CD4-positive, alpha-beta T cell treated with Interleukin-4 for 4 hours (primary cell): Measurements from ENCODE around the gene ADAM19.
A peak's percentile ranks its signal among the peaks of the same experiment; 100 is the strongest.

ENCODE experiments used
- DNase-seq: peaks from one replicate; pipeline ENCODE4 v3.0.0-alpha.2; 2020

The ADAM19 gene

DNA sequence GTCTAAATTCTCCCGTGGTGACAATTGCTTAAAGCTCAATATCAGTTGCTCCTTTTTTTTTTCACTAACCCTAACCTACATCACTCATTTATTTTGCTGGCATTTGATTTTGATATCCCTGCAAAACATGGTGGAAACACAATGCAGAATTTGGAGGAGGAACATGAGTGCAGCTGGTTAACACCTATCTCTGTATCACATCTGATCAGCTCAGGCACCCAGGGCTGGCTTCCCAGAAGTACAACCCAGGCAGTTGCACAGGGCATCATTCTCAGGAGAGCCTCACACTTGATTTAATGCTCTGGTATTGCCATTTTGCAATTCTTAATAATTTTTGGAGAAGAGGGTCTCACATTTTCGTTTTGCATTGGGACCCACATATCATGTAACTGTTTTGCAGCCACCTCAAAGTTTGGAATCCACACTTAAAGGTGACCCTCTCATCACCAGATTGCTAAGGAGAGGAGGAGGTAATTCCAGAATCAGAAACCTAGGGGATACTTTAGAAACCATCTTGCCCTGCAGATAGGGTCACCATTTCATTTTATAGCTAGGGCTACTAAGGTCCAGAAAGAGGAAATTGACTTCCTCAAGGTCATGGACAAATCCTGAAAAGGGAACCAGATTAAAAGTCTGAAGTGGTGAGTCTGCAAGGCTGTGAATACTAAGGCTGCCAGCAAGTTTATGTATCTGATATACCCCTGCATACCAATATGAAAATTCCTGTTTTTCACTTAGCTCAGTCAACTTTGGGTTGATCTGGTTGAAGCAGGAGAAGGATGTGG is 19.3 kb upstream of the ADAM19 start:
- no peak for DNase-seq

DNA sequence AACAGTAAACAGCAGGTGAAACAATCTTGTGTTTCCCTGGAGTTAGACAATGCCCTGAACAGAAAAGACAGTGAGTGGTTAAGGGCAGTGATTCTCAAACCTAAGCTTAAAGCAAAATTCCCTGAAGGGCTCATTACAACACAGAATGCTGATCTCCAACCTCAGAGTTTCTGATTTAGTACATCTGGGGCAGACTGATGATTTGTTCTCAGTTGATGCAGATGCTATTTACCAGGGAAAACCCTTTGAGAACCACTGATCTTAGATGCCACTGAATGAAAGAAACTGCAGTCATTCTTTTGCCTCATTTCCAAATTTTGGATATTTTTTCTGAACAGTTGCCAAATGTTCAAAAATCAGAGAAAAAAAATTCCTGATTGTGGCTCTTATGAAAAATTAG is 18.7 kb upstream of the ADAM19 start:
- no peak for DNase-seq

DNA sequence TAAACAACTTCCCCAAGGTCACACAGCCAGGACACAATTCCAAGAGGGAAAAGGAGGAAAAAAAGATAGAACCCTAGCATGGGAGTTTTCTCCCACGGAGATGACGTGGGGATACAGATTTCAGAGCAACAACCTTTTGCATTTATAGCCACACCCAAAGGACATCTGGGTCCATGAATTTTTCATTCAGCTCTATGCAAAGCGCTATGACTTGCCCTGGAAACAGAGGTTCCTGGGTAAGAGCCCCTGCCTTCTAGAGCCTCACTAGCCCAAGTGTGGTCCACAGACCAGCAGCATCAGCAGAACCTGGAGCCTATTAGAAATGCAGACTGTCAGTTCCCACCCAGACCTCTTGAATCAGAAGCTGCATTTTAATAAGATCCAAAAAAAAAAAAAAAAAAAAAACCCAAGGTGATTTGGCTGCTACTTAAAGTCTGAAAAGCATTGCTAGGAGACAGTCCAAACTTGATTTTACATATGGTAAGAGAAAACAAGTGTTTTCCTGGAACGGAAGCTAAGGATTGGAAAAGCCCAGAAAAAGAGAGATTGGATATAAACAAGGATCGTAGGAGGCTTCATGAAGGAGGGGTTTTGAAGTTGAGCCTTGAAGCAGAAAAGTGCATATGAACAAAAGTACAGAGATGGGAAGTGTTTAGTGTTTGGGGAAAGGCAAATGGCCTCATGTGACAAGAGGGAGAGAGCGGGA is 17.6 kb upstream of the ADAM19 start:
- no peak for DNase-seq

DNA sequence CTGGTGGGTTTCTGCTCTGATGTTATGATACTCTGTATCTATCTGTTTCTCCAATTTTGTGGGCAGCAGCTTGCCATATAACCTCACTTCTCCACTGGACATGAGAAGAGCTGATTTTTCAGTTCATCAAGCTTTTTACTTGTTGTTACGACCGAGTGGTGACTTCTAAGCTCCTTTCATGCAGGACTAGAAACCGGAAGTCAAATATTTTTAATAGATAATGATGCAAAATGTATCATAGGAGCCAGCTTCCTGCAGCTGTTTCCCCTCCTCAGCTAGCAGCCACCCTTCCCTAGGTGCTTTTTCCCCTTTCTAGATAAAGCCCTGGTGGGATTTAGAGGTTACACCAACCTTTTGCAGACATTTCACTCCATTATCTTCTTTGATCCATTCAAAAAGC is 17.0 kb upstream of the ADAM19 start:
- no peak for DNase-seq

DNA sequence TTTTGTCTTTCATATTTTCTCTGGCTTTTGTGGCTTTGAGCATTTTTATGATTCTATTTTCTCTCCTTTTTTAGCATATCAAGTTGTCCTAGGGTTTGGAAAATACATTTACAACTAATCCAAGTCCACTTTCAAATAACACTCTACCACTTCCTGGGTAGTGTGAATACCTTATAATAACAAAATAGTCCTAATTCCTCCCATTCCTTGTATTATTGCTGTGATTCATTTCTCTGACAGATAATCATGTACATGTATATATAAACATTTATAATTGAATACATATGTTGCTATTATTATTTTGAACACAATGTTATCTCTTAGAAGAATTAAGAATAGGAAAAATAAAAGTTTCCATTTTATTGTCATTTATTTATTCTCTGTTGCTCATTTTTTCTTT is 14.9 kb upstream of the ADAM19 start:
- no peak for DNase-seq

DNA sequence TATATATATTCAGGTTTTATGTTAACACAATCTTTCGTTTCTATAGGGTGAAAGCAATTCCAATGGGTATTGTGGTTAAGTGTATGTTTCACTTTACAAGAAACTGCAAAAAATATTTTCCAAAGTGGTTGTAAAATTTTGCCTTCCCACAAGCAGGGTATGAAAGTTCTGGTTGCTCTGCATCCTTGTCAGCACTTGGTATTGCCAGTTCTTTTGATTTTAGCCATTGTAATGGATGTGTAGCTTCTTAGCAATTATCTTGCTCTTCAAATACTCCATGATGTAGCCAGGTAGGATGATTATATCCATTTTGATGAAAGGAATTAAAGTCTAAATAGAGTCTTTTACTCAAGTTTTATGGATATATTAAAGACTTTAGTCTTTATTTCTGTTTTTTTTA is 9.1 kb upstream of the ADAM19 start:
- no peak for DNase-seq

DNA sequence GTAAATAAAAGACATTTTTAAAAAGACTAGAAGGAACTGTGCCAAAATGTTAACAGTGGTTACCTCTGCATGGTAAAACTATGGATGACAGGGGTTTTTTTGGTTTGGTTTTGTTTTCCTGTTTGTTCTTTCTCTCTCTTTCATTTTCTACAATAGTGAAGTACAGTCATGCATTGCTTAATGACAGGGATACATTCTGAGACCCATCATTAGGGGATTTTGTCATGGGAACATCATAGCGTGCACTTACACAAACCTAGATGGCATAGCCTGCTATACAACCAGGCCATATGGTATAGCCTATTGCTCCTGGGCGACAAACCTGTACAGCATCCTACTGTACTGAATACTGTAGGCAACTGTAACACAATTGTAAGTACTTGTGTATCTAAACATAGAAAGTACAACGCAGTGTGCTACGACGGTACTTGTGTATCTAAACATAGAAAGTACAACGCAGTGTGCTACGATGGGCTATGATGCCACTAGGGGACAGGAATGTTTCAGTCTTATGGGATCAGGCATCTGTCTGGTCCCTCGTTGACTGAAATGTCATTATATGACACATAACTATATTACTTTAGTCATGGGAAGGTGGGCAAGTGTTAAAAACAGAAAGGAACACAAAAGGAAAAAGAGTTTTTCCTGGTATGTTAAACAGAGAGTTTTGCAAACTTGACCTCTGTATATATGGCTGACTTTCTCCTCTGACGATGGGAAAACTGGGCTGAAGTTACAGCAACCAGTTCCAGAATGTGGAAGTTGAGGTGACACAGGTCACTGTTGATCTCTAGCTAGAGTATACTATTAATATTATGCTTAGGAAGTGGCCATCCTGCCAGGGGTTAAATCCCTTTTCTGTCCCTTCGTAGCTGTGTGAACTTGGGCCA is 7.4 kb upstream of the ADAM19 start:
- DNase-seq = peak; percentile 19

DNA sequence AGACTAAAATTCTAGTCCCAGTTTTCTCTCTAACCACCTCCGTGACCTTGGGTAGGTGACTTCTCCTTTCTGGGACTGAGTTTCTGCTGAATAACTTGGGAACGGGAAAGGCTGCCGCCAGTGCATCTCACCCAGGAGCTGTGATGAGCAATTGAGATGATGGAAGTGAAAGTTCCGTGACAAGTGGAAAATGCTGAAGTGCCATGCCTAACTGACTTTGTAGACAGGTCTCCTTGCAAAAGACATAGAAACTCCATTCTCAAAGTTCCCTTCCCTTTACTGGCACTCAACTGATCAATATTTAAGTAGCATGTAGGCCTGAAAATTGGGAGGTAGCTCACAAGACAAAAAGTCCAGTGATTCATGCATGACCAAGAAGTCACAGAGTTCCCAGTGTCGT is 6.3 kb upstream of the ADAM19 start:
- DNase-seq = no peak

DNA sequence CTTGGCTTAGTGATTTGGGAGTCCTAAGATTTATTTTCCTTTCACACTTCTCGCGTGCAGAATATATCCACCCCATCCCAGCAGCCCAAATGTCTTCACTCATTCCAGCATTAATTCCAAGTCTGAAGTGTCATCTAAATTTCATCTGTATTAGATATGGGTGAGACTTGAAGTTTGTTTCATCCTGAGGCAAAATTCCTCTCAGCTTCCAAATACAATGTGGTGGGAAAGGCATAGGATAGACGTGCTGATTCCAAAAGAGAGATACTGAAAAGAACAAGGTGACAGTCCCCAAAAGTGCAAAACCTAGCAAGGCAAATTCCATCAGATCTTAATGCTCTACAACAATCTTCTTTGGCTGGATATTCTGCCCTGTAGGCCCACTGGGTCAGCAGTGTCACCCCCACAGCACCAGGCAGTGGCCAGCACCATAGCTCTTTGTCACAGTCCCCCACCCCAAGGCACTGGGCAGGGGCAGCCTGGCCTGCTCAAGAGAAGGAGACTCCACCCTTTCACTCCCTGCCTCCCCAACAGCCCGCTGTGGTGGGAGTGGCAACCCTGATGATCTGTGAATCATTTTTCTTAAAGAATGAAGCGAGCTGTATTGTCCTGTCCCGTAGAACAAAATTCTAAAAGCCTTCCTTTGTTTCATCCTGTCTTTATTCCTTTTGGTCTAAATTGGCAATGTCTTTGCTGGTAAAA is 2.7 kb upstream of the ADAM19 start:
- DNase-seq = no peak

DNA sequence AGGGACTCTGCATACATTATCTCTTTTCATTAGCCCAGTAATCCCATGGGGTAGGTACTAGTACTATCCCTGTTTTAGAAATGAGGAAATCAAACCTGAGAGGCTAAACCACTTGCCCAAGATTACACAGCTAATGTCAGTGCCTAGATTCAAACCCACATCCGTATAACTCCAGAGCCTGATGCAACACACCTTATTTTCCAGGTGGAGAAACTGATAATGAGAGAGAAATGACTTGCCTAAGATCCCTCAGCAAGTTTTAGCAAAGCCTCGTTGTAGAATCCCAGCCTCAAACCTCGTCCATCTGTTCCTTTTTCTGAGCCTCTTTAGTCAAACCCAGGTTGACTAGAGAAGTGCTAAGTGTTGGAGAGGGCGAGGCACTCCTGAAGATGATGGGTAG is 1.1 kb upstream of the ADAM19 start:
- DNase-seq = no peak

DNA sequence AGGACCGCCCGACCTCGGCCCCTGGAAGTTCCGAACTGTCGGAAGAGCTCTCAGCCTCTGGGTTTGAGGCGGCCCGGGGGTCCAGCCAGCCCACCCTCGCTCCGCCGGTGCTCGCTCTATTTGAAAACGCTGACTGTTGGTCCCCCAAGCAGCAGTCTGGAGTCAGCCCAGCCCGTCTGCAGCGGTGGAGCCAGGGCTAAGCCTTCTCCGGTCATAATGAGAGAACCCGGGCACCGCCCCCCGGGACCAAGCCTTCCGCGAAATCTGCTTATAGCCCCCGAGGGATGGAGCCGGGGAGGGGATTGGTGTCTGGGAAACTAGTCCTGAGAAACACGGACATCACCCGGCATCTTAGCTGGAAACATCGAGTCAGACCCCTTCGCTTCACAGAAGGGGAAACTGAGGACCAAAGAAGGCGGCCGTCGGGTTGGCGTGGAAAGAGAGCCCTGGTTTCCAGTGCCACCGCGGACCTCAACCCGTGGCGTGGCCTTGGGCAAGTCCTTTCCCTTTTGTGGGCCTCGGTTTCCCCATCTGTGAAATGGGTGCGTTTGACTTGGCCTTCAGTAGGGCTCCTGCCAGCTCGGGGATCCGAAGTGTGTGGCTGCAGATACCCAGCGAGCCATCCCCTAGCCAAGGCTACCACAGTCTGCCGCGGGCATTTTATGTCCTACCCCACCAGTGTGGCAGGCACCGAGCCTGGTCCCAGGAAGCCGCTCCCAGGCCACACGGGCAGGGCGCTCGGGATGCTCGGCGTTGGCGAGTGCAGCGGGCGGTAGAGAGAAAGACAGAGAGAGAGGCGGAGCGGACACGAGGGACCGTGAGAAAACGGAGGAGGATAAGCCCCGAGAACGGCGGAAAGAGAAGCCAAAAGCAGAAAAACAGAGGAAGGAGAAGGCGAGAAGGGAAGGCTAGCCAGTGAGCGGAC is 857 bp downstream of the ADAM19 start:
- DNase-seq = no peak

DNA sequence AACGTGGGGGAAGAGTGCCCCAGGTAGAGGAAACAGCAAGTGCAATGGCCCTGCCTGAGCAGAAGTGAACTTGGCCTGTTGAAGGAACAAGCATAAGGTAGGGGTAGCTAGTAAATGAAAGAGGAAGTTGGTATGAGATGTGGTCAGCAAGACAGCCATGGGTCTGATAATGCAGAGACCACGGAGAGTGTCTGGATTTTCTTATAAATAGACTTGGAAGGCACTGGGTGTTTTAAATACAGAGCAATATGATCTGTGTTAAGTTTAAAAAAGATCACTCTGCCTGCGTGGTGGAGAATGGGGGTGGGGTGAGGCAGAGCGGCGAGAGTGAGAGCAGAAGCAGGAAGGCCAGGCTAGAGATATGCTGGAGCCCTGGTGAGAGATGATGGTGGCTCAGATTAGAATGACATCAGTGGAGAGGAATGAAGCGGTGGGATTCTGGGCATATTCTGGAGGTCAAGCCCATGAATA is 4.2 kb downstream of the ADAM19 start:
- peak; percentile 33 for DNase-seq

DNA sequence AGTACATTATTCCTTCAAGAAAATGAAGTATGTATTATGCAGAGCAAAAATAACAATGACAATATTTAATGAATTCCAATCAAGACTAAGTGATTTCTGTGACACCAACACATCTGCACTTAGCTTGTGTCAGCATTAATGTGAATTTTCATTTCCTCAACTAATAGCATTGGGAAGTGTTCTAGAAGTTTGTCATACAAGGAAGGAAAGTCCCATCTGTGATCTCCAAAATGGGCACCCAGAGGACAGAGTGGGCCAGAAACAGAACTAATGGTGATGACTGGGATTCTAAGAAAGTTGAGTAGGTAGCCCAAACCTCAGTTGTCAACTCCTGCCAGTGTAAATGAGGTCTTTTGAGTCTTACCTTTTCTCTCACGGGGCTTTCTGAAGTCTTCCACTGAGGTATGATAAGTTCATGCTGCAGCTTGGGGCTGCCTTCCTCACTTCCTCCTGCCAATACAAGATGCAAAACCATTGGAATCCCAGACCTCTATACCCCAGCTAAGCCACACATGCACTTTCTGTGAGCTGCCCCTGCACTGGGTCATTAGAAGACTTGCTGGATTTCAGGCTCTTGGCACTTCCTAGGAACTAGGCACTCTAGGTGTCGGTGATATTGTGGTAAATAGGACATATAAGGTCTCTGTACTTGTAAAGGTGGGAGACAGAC is 4.9 kb downstream of the ADAM19 start:
- DNase-seq = no peak

DNA sequence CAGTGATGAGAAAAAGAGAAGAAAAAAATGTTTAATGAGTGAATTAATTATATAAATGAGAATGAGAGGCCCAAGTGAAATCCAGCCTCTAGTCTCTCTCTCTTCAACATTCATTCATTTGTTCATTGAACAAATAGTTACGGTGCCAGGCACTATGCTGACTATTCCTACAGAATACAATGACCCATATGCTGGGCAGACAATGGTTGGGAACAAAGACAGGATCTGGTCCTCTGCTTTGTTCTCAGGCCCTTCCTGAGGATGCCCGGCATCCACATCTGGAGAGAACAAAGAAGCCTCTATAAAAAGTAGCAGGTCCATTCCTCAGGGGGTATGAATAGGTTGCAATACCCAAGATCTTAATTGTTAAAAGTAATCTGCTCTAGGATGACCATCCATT is 6.9 kb downstream of the ADAM19 start:
- DNase-seq = no peak

DNA sequence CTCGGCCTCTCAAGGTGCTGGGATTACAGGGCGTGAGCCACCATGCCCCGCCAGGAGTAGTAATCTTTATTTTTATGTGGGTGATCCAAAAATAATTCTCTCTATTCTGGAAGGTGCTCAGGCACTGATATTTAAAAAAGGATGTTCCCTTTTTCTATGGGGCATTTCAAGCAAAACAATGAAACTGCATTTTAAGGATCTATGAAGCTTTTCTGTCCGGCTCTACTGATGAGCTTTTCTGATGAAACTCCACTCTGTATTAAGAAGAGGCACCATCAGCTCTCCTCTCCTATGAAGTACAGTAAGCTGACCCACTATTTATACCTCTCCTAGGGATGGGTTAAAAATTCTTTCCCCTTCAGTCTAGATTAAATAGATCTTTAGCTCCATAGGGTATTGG is 7.4 kb downstream of the ADAM19 start:
- no peak for DNase-seq

DNA sequence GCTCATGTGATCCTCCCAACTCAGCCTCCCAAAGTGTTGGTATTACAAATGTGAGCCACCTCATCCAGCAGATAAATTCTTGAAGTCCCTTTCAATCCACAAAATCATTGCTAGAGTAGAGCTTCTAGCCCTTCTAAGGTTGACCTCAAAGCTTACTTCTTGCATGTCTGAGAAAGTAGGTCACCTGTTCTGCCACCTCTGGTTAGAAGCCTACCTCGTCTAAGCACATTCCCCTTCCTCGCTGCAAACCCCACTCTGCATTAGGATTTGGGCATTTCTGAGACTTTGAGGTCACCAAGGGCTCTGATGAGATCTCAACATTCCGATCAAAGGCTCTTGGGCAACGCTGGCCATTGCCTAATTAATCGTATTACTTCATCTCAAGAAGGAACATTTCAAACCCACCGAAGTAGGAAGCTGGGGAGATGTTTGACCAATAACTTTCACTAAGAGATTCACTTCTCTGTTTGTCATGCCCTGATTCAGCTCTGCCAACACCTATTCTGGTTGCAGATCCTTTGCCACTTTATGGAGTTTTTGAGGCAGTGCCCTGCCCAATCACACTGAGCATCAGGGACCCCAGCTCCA is 8.6 kb downstream of the ADAM19 start:
- no peak for DNase-seq

DNA sequence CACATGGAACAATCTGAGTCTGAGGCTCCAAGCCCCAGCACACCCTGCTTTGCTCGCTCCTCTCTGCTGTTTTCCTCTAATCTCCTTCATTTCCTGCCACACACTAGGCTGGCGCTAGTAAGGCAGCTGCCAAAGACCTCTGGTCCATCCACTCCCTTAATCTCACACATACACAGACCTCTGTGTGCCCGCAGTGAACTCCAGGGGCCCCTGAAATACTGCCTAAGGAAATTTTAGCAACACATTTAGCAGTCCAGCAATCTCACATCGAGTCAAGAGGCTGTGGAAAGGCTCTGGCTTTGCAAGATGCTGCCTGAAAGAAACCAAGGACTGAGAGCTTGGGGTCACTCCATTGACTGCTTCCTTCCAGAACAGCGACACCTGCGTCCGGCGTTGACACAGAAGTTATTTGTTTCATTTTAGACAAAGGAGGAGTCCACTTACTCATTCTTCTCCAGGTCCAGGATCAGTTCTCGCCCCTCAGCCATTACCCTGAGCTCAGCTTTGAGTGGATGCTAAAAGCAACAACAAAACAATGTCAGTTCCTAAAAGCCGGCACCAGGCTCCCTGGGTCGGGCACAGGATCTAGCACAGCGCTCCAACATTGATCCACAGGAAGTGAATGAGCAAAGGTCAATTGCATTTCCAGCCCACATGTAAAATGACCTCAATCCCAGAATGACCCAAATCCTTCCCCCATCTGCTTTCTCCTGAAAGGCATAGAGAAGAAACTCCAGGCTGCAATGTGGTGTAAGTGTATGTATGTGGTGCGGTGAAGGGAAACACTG is 11.5 kb downstream of the ADAM19 start:
- no peak for DNase-seq

DNA sequence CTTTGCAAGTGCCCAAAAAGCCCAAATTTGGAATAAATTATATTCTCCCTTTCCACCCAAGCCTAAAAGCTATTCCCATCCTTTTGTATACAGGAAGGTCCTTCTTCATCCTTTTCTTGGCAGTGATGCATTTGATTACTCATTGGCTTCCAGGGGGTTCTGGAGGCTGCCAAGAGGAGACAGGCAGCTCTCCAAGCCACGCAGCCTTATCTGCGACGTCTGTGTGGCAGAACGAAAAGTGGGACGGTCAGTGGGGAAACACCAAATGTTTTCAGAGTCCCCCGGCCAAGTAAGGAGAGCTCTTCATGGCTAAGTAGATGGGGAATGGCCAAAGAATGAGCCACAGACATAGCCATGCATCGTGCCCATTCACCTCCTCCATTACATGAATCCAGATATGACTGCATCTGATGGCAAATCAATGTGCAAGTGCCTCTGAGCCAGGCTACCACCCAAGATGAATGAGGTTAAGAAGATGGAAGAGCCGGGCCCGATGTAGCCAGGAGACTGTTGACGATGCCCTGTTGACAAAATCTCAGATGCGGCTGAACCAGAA is 12.1 kb downstream of the ADAM19 start:
- DNase-seq = no peak

DNA sequence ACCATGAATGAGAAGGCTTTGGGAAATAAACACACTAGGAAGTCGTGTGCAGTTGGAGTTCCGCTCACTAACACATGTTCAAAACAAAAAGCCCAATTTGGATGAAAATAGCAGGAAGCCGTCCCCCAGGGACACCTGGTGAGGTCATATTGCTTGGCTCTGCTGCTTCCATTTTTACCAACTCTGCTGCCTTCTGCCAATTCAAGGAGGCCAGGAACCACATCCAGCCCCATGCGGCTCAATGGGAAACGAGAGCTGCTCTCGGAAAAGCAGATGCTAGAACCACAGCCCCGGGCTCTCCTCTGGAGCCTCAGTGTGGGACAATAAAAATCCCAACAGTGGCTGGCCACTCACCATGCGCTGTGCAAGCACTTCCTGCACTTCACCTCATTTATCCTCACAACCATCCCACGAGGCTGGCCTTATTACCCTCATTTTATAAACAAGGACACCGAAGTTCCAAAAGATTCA is 13.4 kb downstream of the ADAM19 start:
- no peak for DNase-seq
